Renal cortical epithelial cell (primary cell): ENCODE data around the gene OBP2A. TPM values are rescaled to one million over a fixed set of nuclear protein-coding genes. Genes with fewer than 3 reads are reported as not detected.

ENCODE experiments used
- DNase-seq: peaks from one replicate; pipeline ENCODE4 v3.0.0-alpha.2; 2011; ENCODE audit warnings: low read depth
- total RNA-seq: library from RNA; depleted of rRNA; stranded (reverse); fragments of >200 nt; gene quantifications from 2 replicates; pipeline ENCODE4 v1.2.3, GENCODE V29; 2014

OBP2A gene
- total RNA-seq, 1 donor from 2014 or later = not detected

- DNase-seq = no peak
Observed at GRCh38 chr9:135577256-135577655, 31.3 kb downstream of the OBP2A start.

GRCh38 chr9:135579356-135579755, 33.4 kb downstream of the OBP2A start:
- DNase-seq = no peak

DNA sequence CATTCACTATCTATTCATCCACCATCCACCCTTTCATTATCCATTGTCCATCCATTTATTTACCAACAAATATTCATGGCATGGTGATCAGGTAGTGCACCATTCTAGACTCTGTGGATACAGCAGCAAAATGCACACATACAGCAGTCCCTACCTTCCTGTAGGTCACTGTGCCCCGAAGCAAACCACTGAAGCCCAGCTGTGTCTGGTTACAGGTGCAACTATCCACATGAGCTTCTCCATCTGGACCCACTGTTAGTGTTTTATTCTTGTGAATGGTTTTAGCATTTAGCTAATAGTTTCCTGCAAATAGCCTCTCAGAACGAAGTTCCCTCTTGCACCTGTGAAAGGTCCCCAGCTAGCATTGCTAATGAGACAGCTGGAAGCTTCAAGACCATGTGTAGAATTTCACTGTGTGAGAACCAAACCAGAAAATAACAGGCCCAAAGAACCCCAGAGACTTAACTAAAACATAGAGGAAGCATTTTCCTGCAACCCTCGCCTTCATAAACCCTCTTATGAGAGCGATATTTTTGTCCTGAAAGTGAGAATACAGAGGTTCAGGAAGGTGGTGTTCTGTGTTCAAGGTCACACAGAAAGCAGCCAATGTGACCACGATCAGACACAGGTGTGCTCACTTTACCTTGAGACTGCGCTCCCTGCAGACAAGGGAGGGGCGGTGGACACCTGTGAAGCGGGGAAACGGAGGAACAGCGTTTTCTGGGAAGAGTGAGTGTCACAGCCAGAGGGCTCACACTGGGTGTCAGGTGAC, 34.1 kb downstream of the OBP2A start:
- DNase-seq = no peak

DNA sequence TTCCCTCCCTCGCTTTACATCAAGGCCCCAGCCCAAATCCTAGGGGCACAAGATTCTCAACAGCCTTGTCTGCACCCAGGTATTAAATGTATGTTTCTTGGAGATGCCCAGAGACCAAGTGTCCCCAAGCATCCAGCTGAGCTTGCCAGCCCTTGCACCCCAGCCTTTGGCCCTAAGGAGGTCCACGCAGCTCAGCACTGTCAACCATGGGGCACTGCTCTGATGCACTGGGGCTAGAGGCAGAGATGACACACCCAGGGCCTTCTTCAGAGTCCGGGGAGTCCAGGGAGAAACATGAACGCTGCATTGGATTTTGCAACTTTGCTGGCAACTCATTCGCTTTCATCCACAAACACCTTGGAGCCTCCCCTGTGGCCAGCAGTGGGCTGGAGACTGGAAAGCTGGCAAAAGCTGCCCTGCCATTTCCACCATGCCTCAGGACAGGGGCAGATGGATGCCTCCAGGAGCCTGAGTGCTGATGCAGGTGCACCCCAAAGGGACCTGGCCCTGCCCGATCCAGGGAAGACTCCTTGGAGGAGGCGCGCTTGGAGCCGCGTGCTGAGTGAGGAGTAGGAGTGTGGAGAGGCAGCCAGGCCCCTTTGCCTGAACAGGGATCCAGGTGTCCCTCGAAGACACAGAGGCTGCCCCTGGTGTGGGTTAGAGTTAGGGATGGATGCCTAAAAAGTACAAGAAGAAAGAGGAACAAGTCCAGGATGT, 34.9 kb downstream of the OBP2A start:
- DNase-seq = no peak

- no peak for DNase-seq
Observed at GRCh38 chr9:135581636-135582426, 35.9 kb downstream of the OBP2A start.

DNA sequence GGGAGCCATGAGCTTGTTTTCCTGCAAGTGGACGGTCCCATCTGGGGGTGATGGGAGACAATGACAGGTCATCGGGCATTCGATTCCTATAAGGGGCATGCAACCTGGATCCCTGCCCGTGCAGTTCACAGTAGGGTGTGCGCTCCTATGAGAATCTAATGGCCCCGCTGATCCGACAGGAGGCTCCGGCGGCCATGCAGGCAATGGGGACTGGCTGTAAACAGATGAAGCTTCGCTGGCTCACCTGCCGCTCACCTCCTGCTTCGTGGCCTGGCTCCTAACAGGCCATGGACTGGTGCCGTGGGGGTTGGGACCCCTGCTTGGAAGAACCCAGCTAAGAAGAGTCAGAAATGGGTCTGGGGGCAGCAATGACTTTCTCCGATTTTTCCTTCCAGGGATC, 36.6 kb downstream of the OBP2A start:
- no peak for DNase-seq

GRCh38 chr9:135582966-135583687, 37.2 kb downstream of the OBP2A start:
- no peak for DNase-seq

- no peak for DNase-seq
Observed at GRCh38 chr9:135583688-135584011, 37.7 kb downstream of the OBP2A start.

GRCh38 chr9:135584371-135584770, 38.4 kb downstream of the OBP2A start:
- DNase-seq = no peak

DNA sequence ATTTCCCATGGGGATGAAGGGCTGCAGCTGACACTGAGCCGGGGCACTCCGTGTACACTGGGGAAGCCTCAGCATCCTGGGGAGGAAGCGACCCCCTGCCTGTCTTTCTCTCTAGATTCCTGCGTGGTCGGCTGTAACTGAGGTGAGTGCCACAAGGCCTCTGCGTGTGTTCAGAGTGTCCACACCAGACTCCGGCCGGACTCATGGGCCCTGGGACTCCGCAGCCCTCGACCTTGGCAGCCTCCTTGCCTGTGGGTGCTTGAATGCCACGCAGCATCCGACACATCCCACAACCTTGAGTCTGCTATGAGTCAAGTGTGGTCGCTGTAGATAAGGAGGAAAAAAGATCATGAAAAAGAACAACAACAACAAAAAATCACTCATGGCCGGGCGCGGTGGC, 39.0 kb downstream of the OBP2A start:
- DNase-seq = no peak

- no peak for DNase-seq
Observed at GRCh38 chr9:135586601-135587109, 40.7 kb downstream of the OBP2A start.

DNA sequence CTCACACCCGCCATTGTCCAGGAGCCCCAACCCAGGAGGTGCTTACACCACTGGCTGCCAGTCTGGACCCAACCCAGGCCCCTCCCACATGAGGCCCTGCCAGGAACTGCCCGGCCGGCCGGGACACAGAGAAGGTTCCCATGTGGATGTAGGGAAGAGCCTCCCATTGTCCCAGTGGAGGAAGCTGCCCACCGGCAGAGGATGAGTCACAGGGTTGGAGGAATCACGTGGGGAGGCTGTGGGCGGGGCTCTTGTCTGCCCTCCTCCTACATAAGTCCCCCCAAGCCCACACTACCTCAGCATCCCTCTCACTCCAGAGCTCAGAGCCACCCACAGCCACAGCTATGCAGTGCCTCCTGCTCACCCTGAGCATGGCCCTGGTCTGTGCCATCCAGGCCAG, 41.7 kb downstream of the OBP2A start:
- DNase-seq = no peak

- no peak for DNase-seq
Observed at GRCh38 chr9:135588371-135588770, 42.4 kb downstream of the OBP2A start.

- DNase-seq = no peak
Observed at GRCh38 chr9:135588886-135589595, 43.1 kb downstream of the OBP2A start.

- DNase-seq = no peak
Observed at GRCh38 chr9:135589596-135590485, 43.9 kb downstream of the OBP2A start.

DNA sequence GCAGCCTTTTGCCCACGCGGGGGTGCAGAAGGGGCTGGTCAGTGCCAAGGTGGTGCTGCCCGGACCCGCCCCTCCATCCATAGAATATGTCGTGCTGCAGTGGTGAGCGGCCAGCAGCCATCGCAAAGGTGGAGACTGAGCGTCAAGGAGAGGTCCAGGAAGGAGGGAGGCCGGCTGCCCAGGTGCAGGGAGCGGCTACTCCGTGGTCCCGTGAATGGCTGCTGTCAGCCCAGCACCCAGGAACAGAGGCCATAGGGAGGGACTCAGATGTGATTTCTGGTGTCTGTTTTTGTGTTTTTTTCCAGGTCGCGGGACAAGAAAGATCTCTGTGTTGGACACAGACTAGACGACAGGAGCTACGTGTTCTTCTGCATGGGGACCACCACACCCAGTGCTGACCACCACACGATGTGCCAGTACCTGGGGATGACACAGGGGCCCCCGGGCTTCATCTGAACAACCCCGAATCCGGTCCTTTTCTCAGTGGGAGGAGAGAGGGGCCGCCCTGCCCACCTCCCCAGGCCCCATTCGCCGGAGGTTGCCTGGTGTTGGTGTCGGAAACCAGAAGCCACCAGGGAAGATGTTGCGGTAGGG, 44.7 kb downstream of the OBP2A start:
- no peak for DNase-seq

GRCh38 chr9:135591506-135592330, 45.8 kb downstream of the OBP2A start:
- DNase-seq = no peak

GRCh38 chr9:135592331-135592590, 46.3 kb downstream of the OBP2A start:
- no peak for DNase-seq

GRCh38 chr9:135592625-135593024, 46.7 kb downstream of the OBP2A start:
- DNase-seq = no peak
